ENCODE data around the gene NDUFS7. TPM values are rescaled to one million over a fixed set of nuclear protein-coding genes. Genes with fewer than 3 reads are reported as not detected.
A peak's percentile ranks its signal among the peaks of the same experiment; 100 is the strongest.

Gene NDUFS7
- total RNA-seq, 1 experiment from 2014 or later: 83.9 TPM

DNA sequence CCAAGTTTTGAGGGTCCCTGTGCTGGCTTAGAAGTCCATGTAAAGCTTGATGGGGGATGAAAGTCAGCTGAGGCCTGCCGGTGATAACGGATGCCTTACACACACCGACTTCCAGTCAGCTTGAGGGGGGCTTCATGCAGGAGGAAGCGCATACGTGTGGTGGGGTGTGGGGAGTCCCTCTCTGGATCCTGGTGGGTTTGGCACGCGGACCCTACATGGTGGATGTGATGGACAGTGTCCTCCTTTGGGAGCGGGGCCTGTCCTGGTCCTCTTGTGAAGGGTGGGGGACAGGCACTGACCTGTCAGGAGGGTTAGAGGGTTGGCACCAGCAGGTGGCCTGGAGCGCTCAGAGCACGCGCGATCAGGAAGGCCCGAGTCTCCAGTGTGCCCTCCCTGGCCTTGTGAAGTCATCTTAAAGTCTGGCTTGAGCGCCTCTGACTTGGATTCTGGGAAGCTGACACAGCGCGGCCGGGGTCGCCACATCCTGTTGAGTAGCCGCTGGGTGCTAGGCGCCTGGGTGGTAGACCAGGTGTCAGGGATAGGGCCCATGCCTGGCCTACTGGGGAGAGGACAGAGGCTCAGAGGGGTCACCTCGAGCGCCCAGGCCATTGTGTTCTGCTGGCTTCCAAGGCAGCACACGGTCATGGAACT, 26.6 kb downstream of the NDUFS7 start:
- H4K20me1 ChIP-seq (ENCODE audit: control insufficient read depth, insufficient read depth, insufficient read length): no peaks in the 10 kb centered on the region
- H3K23me2 ChIP-seq (ENCODE audit: insufficient read length, low read depth, low read length, poor library complexity, severe bottlenecking): peaks cover 6% of the 10 kb centered on the region
- H3K9me3 ChIP-seq (ENCODE audit: control insufficient read depth, low read depth, low read length): no peaks in the 10 kb centered on the region
- no peak overlapping the region for H3K18ac ChIP-seq (ENCODE audit: insufficient read length, low read depth, low read length)
- TF ChIP-seq, protein P1, sequence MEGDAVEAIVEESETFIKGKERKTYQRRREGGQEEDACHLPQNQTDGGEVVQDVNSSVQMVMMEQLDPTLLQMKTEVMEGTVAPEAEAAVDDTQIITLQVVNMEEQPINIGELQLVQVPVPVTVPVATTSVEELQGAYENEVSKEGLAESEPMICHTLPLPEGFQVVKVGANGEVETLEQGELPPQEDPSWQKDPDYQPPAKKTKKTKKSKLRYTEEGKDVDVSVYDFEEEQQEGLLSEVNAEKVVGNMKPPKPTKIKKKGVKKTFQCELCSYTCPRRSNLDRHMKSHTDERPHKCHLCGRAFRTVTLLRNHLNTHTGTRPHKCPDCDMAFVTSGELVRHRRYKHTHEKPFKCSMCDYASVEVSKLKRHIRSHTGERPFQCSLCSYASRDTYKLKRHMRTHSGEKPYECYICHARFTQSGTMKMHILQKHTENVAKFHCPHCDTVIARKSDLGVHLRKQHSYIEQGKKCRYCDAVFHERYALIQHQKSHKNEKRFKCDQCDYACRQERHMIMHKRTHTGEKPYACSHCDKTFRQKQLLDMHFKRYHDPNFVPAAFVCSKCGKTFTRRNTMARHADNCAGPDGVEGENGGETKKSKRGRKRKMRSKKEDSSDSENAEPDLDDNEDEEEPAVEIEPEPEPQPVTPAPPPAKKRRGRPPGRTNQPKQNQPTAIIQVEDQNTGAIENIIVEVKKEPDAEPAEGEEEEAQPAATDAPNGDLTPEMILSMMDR (conservative IDR thresholded peaks at IDR 0.05): no peak
- no peak overlapping the region for H2BK5ac ChIP-seq (ENCODE audit: insufficient read length, low read length)
- Mint-ChIP-seq H3K4me1 (peaks cover 41 to 46% of the 10 kb centered on the region in 2 experiments), H3K9me3 (peaks cover 0 to 2% of the 10 kb centered on the region in 2 experiments; a peak in 1 of 5 replicates), H3K36me3 (ENCODE audit: insufficient read depth in 1 of 3, low read depth in 3 of 3) (peaks cover 16 to 41% (median 33%) of the 10 kb centered on the region in 3 experiments), H3K27me3 (ENCODE audit: low read depth) (0 out of 2 replicates have a peak, but pooled peaks cover 2% of the 10 kb centered on the region), H3K27ac (peak overlapping the region; percentile 38 to 97 (median 87)), H3K4me3 (peak overlapping the region; percentile 92 to 98)
- H2BK15ac ChIP-seq (ENCODE audit: low read depth, low read length): no peak overlapping the region
- no peaks in the 10 kb centered on the region; the same call in 1 of the 2 replicates for H3K4me1 ChIP-seq (ENCODE audit: insufficient read depth, low read length)
- H3K27me3 ChIP-seq (ENCODE audit: insufficient read depth, low read length): no peaks in the 10 kb centered on the region
- H2BK20ac ChIP-seq (ENCODE audit: low read depth, low read length, poor library complexity, severe bottlenecking): no peak overlapping the region
- no peak overlapping the region for H2AK5ac ChIP-seq (ENCODE audit: insufficient read length, low read length)
- no peak overlapping the region for H4K5ac ChIP-seq (ENCODE audit: insufficient read length, low read depth, low read length)
- H3K4me2 ChIP-seq (ENCODE audit: insufficient read depth, insufficient read length, low read length): no peak overlapping the region
- no peak overlapping the region for H3K9ac ChIP-seq (ENCODE audit: extremely low read depth, insufficient read length, low read length)
- H3T11ph ChIP-seq (ENCODE audit: low read length): no peak overlapping the region
- no peak overlapping the region for H2BK120ac ChIP-seq (ENCODE audit: low read depth, low read length, poor library complexity, severe bottlenecking)
- H3K27ac ChIP-seq (ENCODE audit: insufficient read length, low read depth, low read length): no peak overlapping the region
- WGBS (ENCODE audit: extremely low coverage, insufficient read length, low lambda C conversion rate): no CpG with 5 or more reads among the region's 23 CpGs
- no peak for DNase-seq
- H2BK12ac ChIP-seq (ENCODE audit: insufficient read length, low read depth, low read length): no peak overlapping the region
- no peak overlapping the region for H4K8ac ChIP-seq (replicated peaks; ENCODE audit: insufficient read length, low read depth, low read length)
- H4K91ac ChIP-seq (ENCODE audit: insufficient read length, low read depth, low read length): no peak overlapping the region
- no peak overlapping the region for H3K23ac ChIP-seq (ENCODE audit: insufficient read length, low read depth, low read length)
- no peaks in the 10 kb centered on the region for H3K79me1 ChIP-seq (ENCODE audit: insufficient read depth, low read depth, low read length, poor library complexity, severe bottlenecking)
- no peak overlapping the region for H3K56ac ChIP-seq (ENCODE audit: insufficient read length, low read depth, low read length)
- H2AFZ ChIP-seq (ENCODE audit: low read length): no peak overlapping the region
- H3K79me2 ChIP-seq (ENCODE audit: insufficient read depth, low read length): peaks cover 57% of the 10 kb centered on the region
- no peak overlapping the region for H3K4ac ChIP-seq (ENCODE audit: low read depth, low read length)
- no peak overlapping the region for H3K14ac ChIP-seq (ENCODE audit: insufficient read depth, low read length)
